K562 (cell line): ENCODE results near the gene ZNF121. TPM values are rescaled to one million over a fixed set of nuclear protein-coding genes. Genes with fewer than 3 reads are reported as not detected.

ENCODE experiments used
- ARID2 ChIP-seq: fragments of 450-650 bp; IDR thresholded peaks from 2 replicates; pipeline ENCODE4 v1.6.1; 2017; ENCODE audit warnings: antibody characterized with exemption, mild to moderate bottlenecking
- BCOR ChIP-seq: fragments of 450-650 bp; IDR thresholded peaks from 2 replicates; pipeline ENCODE4 v1.6.1; 2016
- BDP1 ChIP-seq: IDR thresholded peaks from 3 replicates; pipeline ENCODE4 v1.6.1; 2011; ENCODE audit not compliant: insufficient read length, insufficient read depth
- CEBPB ChIP-seq: fragments of 450-650 bp; IDR thresholded peaks from 2 replicates; pipeline ENCODE4 v1.6.1; 2016; ENCODE audit warnings: missing genetic modification characterization, missing compliant biosample characterization
- CHD4 ChIP-seq: fragments of 200-600 bp; sonication (generic); IDR thresholded peaks from 3 replicates; pipeline ENCODE4 v1.6.1; 2012; ENCODE audit warnings: low read depth, mild to moderate bottlenecking, mixed read lengths, low read length, inconsistent platforms; ENCODE audit not compliant: insufficient read depth, insufficient replicate concordance, poor library complexity, severe bottlenecking
- FOXJ2 ChIP-seq: fragments of 200-800 bp; sonication (Bioruptor generic); IDR thresholded peaks from 2 replicates; pipeline ENCODE4 v1.6.1; 2016; ENCODE audit warnings: missing genetic modification characterization, missing compliant biosample characterization
- GTF2B ChIP-seq: IDR thresholded peaks from 2 replicates; pipeline ENCODE4 v1.6.1; 2011; ENCODE audit not compliant: insufficient read length; ENCODE audit errors: extremely low read depth
- GTF2E2 ChIP-seq: fragments of 200-800 bp; sonication (Bioruptor generic); IDR thresholded peaks from 2 replicates; pipeline ENCODE4 v1.6.1; 2016; ENCODE audit warnings: missing genetic modification characterization, missing compliant biosample characterization
- HDGF ChIP-seq: fragments of 450-650 bp; IDR thresholded peaks from 2 replicates; pipeline ENCODE4 v1.6.1; 2016
- HNRNPK ChIP-seq: fragments of 200-400 bp; formaldehyde crosslinking; IDR thresholded peaks from one replicate; pipeline ENCODE4 v1.6.1; 2018; ENCODE audit warnings: mild to moderate bottlenecking, low read depth, low read length; ENCODE audit not compliant: poor library complexity, severe bottlenecking
- JUNB ChIP-seq: fragments of 450-650 bp; formaldehyde crosslinking; conservative IDR thresholded peaks from 2 replicates; pipeline ENCODE4 v1.4.0; 2020; ENCODE audit warnings: mild to moderate bottlenecking
- MAFF ChIP-seq: IDR thresholded peaks from 2 replicates; pipeline ENCODE4 v1.6.1; 2012; ENCODE audit warnings: low read length, improper control_type of control experiment
- MAX ChIP-seq: sonication (generic); formaldehyde crosslinking; IDR thresholded peaks from 2 replicates; pipeline ENCODE4 v1.9.0; 2022; ENCODE audit warnings: mild to moderate bottlenecking, missing genetic modification reagents
- MED1 ChIP-seq: sonication (generic); formaldehyde crosslinking; IDR thresholded peaks from 2 replicates; pipeline ENCODE4 v1.8.1; 2023; ENCODE audit warnings: missing genetic modification reagents, borderline replicate concordance
- PHF8 ChIP-seq: fragments of 200-600 bp; sonication (generic); IDR thresholded peaks from 2 replicates; pipeline ENCODE4 v1.6.1; 2012; ENCODE audit warnings: mixed run types, mild to moderate bottlenecking, inconsistent platforms, low read length, moderate library complexity, borderline replicate concordance
- POLR2A ChIP-seq: fragments of 450-650 bp; conservative IDR thresholded peaks from 2 replicates; pipeline ENCODE4 v1.6.1; 2016
- PTRF ChIP-seq: fragments of 450-650 bp; IDR thresholded peaks from 2 replicates; pipeline ENCODE4 v1.6.1; 2016; ENCODE audit warnings: mild to moderate bottlenecking, missing genetic modification characterization, missing compliant biosample characterization
- RBM22 ChIP-seq: fragments of 200-400 bp; formaldehyde crosslinking; IDR thresholded peaks from 2 replicates; pipeline ENCODE4 v1.6.1; 2018; ENCODE audit warnings: low read length, low read depth; ENCODE audit not compliant: poor library complexity, severe bottlenecking
- SIRT6 ChIP-seq: IDR thresholded peaks from one replicate; pipeline ENCODE4 v1.6.1; 2012; ENCODE audit warnings: low read depth, mild to moderate bottlenecking, control low read depth, inconsistent platforms, low read length, moderate library complexity
- SMARCB1 ChIP-seq: IDR thresholded peaks from 2 replicates; pipeline ENCODE4 v1.6.1; 2011; ENCODE audit warnings: improper control_type of control experiment, low read depth; ENCODE audit not compliant: insufficient read length
- SP1 ChIP-seq: sonication (generic); formaldehyde crosslinking; IDR thresholded peaks from 2 replicates; pipeline ENCODE4 v1.8.1; 2022; ENCODE audit warnings: mild to moderate bottlenecking, missing genetic modification reagents
- SREBF2 ChIP-seq: sonication (generic); formaldehyde crosslinking; IDR thresholded peaks from 2 replicates; pipeline ENCODE4 v1.4.0; 2020; ENCODE audit warnings: mild to moderate bottlenecking, missing genetic modification reagents
- TCF7L2 ChIP-seq: fragments of 150-350 bp; IDR thresholded peaks from 2 replicates; pipeline ENCODE4 v1.6.1; 2016; ENCODE audit warnings: low read depth, mild to moderate bottlenecking, low read length, moderate library complexity
- TSHZ1 ChIP-seq: fragments of 250-450 bp; sonication (Bioruptor Pico); IDR thresholded peaks from 2 replicates; pipeline ENCODE4 v1.4.0; 2020; ENCODE audit warnings: mild to moderate bottlenecking, moderate library complexity
- ZNF316 ChIP-seq: fragments of 450-650 bp; IDR thresholded peaks from 2 replicates; pipeline ENCODE4 v1.6.1; 2016
- ZNF354B ChIP-seq: fragments of 250-450 bp; sonication (Bioruptor Pico); IDR thresholded peaks from 2 replicates; pipeline ENCODE4 v1.4.0; 2020
- ZNF584 ChIP-seq: fragments of 200-800 bp; sonication (Bioruptor generic); IDR thresholded peaks from 2 replicates; pipeline ENCODE4 v1.6.1; 2016; ENCODE audit warnings: low read depth, mild to moderate bottlenecking, missing genetic modification characterization, missing compliant biosample characterization
- polyA plus RNA-seq, 8 experiments: library from polyadenylated mRNA; depleted of rRNA in 4 of 8; stranded (reverse) in 5 of 8; unstranded in 3 of 8; fragments of >200 nt; fragmentation: Nextera tagmentation in 2 of 8; fragmentation: Illumina TruSeq in 1 of 8; extraction: Ambion mirVana in 2 of 8; extraction: Trizol in 1 of 8; gene quantifications; 2 replicates each; pipeline versions ENCODE4 v1.2.1 to v1.2.3, GENCODE V29; 2011 to 2014; ENCODE audit warnings: inconsistent platforms in 1 of 8, missing spikeins in 1 of 8
- total RNA-seq, 7 experiments: library from RNA; depleted of rRNA in 6 of 7; stranded (reverse); fragments of >200 nt in 6 of 7; fragmentation: Illumina TruSeq in 2 of 7; extraction: Trizol in 2 of 7; gene quantifications; 2 replicates each; pipeline versions ENCODE4 v1.2.1 to v1.2.3, GENCODE V29; 2011 to 2021; ENCODE audit warnings: low replicate concordance in 1 of 7

ZNF121 gene
- total and polyA plus RNA-seq, 9 of the 15 experiments (the other 6 are each of a cell fraction or from before 2014, with no cell fraction given), result 14.6 to 115 (median 33.4) TPM

GRCh38 chr19:9538183-9539058, 45.9 kb downstream of the ZNF121 start, which contains the start of gene ZNF426 (continued):
- TF ChIP-seq GTF2B (no peak), FOXJ2 (no peak), MAFF (no peak), PHF8 (peak; percentile 99), CEBPB (tag) (no peak), PTRF (no peak), MED1 (CRISPR knock-in tag) (no peak), POLR2A (peak; percentile 86), GTF2E2 (tag) (no peak), TCF7L2 (0 out of 2 replicates have a peak, but pooled peaks have one; percentile 44), ZNF316 (peak; percentile 31; the same call in 1 of the 2 replicates), HNRNPK (no peak), SMARCB1 (no peak), TSHZ1 (CRISPR knock-in tag) (no peak), ZNF354B (CRISPR knock-in tag) (no peak), SP1 (peak; percentile 52; the same call in 1 of the 2 replicates), BCOR (peak; percentile 21; the same call in 1 of the 2 replicates), ZNF584 (0 out of 2 replicates have a peak, but pooled peaks have one; percentile 47), BDP1 (no peak), SREBF2 (CRISPR knock-in tag) (no peak), HDGF (no peak), JUNB (CRISPR knock-in tag) (no peak), RBM22 (no peak), SIRT6 (no peak), MAX (peak; percentile 63; the same call in 1 of the 2 replicates), ARID2 (no peak), CHD4 (no peak)
